Measurements from ENCODE around the gene SMURF2.

The SMURF2 gene

GRCh38 chr17:64536913-64537312 lies 125.2 kb downstream of the SMURF2 start:
- DNase-seq = no peak

GRCh38 chr17:64535357-64535756 lies 126.8 kb downstream of the SMURF2 start:
- DNase-seq = no peak

GRCh38 chr17:64534187-64534586 lies 127.9 kb downstream of the SMURF2 start:
- DNase-seq = peak in 1 of 3 donors; percentile 5

- no peak for DNase-seq
Measured at GRCh38 chr17:64533784-64534183, 128.3 kb downstream of the SMURF2 start.

GRCh38 chr17:64532409-64532808 lies 129.7 kb downstream of the SMURF2 start:
- DNase-seq = no peak

GRCh38 chr17:64531955-64532371 lies 130.1 kb downstream of the SMURF2 start:
- no peak for DNase-seq

GRCh38 chr17:64529221-64529620 lies 132.9 kb downstream of the SMURF2 start:
- DNase-seq = no peak

- no peak for DNase-seq
Measured at GRCh38 chr17:64527914-64528313, 134.2 kb downstream of the SMURF2 start.

GRCh38 chr17:64520359-64520758 lies 141.7 kb downstream of the SMURF2 start:
- DNase-seq = no peak

- no peak for DNase-seq
Measured at GRCh38 chr17:64519601-64520000, 142.5 kb downstream of the SMURF2 start.

GRCh38 chr17:64515829-64516228 lies 146.3 kb downstream of the SMURF2 start:
- no peak for DNase-seq

- no peak for DNase-seq
Measured at GRCh38 chr17:64515419-64515818, 146.7 kb downstream of the SMURF2 start.

- DNase-seq = peak in 1 of 3 donors; percentile 15
Measured at GRCh38 chr17:64509179-64509578, 152.9 kb downstream of the SMURF2 start.

- peak in 1 of 3 donors; percentile 16 for DNase-seq
Measured at GRCh38 chr17:64508683-64509082, 153.4 kb downstream of the SMURF2 start.

GRCh38 chr17:64507413-64507782 lies 154.7 kb downstream of the SMURF2 start:
- peak; percentile 55 to 71 (median 60) for DNase-seq

- peak; percentile 97 to 98 (median 97) for DNase-seq
Measured at GRCh38 chr17:64506576-64507412, 155.3 kb downstream of the SMURF2 start, which contains the start of gene CEP95. TSS of gene CEP95 (plus strand) at chr17:64506977. CDS start at chr17:64507098, 121 bp downstream.

- DNase-seq = peak; percentile 99
Measured at GRCh38 chr17:64506201-64506575, 155.9 kb downstream of the SMURF2 start, which contains the start of gene DDX5. TSS of gene DDX5 (minus strand) at chr17:64506289. CDS start at chr17:64506119, 170 bp downstream.

GRCh38 chr17:64505340-64506200 lies 156.5 kb downstream of the SMURF2 start:
- DNase-seq = peak; percentile 95

- peak in 1 of 3 donors; percentile 28 for DNase-seq
Measured at GRCh38 chr17:64504769-64505339, 157.3 kb downstream of the SMURF2 start.

- no peak for DNase-seq
Measured at GRCh38 chr17:64503821-64504768, 158.0 kb downstream of the SMURF2 start.

GRCh38 chr17:64503341-64503740 lies 158.8 kb downstream of the SMURF2 start:
- no peak for DNase-seq

GRCh38 chr17:64502809-64503208 lies 159.3 kb downstream of the SMURF2 start:
- DNase-seq = no peak

All from suppressor macrophage treated with lipopolysaccharide for 1 hour (primary cell).